HepG2 (cell line): ENCODE measurements around the gene TBC1D16. TPM values are rescaled to one million over a fixed set of nuclear protein-coding genes. Genes with fewer than 3 reads are reported as not detected.

ENCODE experiments used
- BCL6 ChIP-seq: IDR thresholded peaks from 2 replicates; pipeline ENCODE4 v1.6.1; 2016; ENCODE audit warnings: missing genetic modification reagents, missing compliant biosample characterization
- BRD4 ChIP-seq: sonication (generic); formaldehyde crosslinking; IDR thresholded peaks from 2 replicates; pipeline ENCODE4 v1.4.0; 2020; ENCODE audit warnings: missing genetic modification reagents
- CREM ChIP-seq, 2 experiments: sonication (generic) in 1 of 2; formaldehyde crosslinking in 1 of 2; IDR thresholded peaks; 2 replicates each; pipeline versions ENCODE4 v1.4.0 to v1.6.1; 2016 to 2020; ENCODE audit warnings: antibody characterized with exemption in 1 of 2, mild to moderate bottlenecking in 1 of 2, missing genetic modification reagents in 1 of 2
- KDM2A ChIP-seq: sonication (generic); formaldehyde crosslinking; IDR thresholded peaks from 2 replicates; pipeline ENCODE4 v1.4.0; 2020; ENCODE audit warnings: low read depth, missing genetic modification reagents, borderline replicate concordance
- MATR3 ChIP-seq: sonication (generic); formaldehyde crosslinking; IDR thresholded peaks from 2 replicates; pipeline ENCODE4 v1.4.0; 2020; ENCODE audit warnings: missing genetic modification reagents
- MBD4 ChIP-seq: IDR thresholded peaks from 2 replicates; pipeline ENCODE4 v1.6.1; 2012; ENCODE audit warnings: low read length, inconsistent platforms, borderline replicate concordance
- RARA ChIP-seq: IDR thresholded peaks from 2 replicates; pipeline ENCODE4 v1.6.1; 2016; ENCODE audit warnings: missing genetic modification reagents, missing compliant biosample characterization
- RFX1 ChIP-seq: fragments of 450-650 bp; IDR thresholded peaks from 2 replicates; pipeline ENCODE4 v1.6.1; 2017
- TAF1 ChIP-seq: sonication (generic); formaldehyde crosslinking; IDR thresholded peaks from 2 replicates; pipeline ENCODE4 v1.4.0; 2020; ENCODE audit warnings: missing genetic modification reagents
- TRIM24 ChIP-seq: sonication (generic); formaldehyde crosslinking; IDR thresholded peaks from 2 replicates; pipeline ENCODE4 v1.8.0; 2022; ENCODE audit warnings: mild to moderate bottlenecking, missing genetic modification reagents
- ZBTB1 ChIP-seq: sonication (generic); formaldehyde crosslinking; IDR thresholded peaks from 2 replicates; pipeline ENCODE4 v1.4.0; 2020; ENCODE audit warnings: missing genetic modification reagents, borderline replicate concordance
- ZNF232 ChIP-seq: sonication (generic); formaldehyde crosslinking; IDR thresholded peaks from 2 replicates; pipeline ENCODE4 v1.4.0; 2020; ENCODE audit warnings: missing genetic modification reagents, borderline replicate concordance
- ZNF317 ChIP-seq: sonication (generic); formaldehyde crosslinking; IDR thresholded peaks from 2 replicates; pipeline ENCODE4 v1.5.0; 2020; ENCODE audit warnings: mild to moderate bottlenecking, missing genetic modification reagents
- ZNF549 ChIP-seq: sonication (generic); formaldehyde crosslinking; IDR thresholded peaks from 2 replicates; pipeline ENCODE4 v1.5.0; 2020; ENCODE audit warnings: missing genetic modification reagents
- ZNF598 ChIP-seq: sonication (generic); formaldehyde crosslinking; IDR thresholded peaks from 2 replicates; pipeline ENCODE4 v1.5.1; 2020; ENCODE audit warnings: mild to moderate bottlenecking, missing genetic modification reagents, borderline replicate concordance
- ZNF644 ChIP-seq: IDR thresholded peaks from 2 replicates; pipeline ENCODE4 v1.6.1; 2016; ENCODE audit warnings: low read depth
- ZNF674 ChIP-seq: sonication (generic); formaldehyde crosslinking; IDR thresholded peaks from 2 replicates; pipeline ENCODE4 v1.5.0; 2020; ENCODE audit warnings: low read depth, mild to moderate bottlenecking, missing genetic modification reagents
- polyA plus RNA-seq, 8 experiments: library from polyadenylated mRNA; depleted of rRNA in 3 of 8; stranded (reverse) in 7 of 8; unstranded in 1 of 8; fragments of >200 nt; fragmentation: Illumina TruSeq in 4 of 8; extraction: Trizol in 4 of 8; gene quantifications; 2 replicates each; pipeline versions ENCODE4 v1.2.1 to v1.2.3, GENCODE V29; 2011 to 2016; ENCODE audit warnings: low read depth in 4 of 8, missing spikeins in 1 of 8, mixed read lengths in 1 of 8; ENCODE audit not compliant: insufficient read depth in 1 of 8
- total RNA-seq, 5 experiments: library from RNA; depleted of rRNA; stranded (reverse); fragments of >200 nt; fragmentation: Illumina TruSeq; extraction: Trizol; gene quantifications; 2 replicates each; pipeline ENCODE4 v1.2.3, GENCODE V29; 2016; ENCODE audit warnings: low read depth in 1 of 5
- TF ChIP-seq, protein P1 (sequence below): sonication (generic); formaldehyde crosslinking; IDR thresholded peaks from 2 replicates; pipeline ENCODE4 v1.4.0; 2020; ENCODE audit warnings: mild to moderate bottlenecking, missing genetic modification reagents
- TF ChIP-seq, protein P2 (sequence below): sonication (generic); formaldehyde crosslinking; IDR thresholded peaks from 2 replicates; pipeline ENCODE4 v1.4.0; 2020; ENCODE audit warnings: missing genetic modification reagents
- TF ChIP-seq, protein P3 (sequence below): sonication (generic); formaldehyde crosslinking; IDR thresholded peaks from 2 replicates; pipeline ENCODE4 v1.4.0; 2020; ENCODE audit warnings: missing genetic modification reagents

TBC1D16 gene
- total and polyA plus RNA-seq, 2 of the 13 experiments (the other 11 are each of a cell fraction or from before 2014, with no cell fraction given), result 14.9 to 24.9 TPM

DNA sequence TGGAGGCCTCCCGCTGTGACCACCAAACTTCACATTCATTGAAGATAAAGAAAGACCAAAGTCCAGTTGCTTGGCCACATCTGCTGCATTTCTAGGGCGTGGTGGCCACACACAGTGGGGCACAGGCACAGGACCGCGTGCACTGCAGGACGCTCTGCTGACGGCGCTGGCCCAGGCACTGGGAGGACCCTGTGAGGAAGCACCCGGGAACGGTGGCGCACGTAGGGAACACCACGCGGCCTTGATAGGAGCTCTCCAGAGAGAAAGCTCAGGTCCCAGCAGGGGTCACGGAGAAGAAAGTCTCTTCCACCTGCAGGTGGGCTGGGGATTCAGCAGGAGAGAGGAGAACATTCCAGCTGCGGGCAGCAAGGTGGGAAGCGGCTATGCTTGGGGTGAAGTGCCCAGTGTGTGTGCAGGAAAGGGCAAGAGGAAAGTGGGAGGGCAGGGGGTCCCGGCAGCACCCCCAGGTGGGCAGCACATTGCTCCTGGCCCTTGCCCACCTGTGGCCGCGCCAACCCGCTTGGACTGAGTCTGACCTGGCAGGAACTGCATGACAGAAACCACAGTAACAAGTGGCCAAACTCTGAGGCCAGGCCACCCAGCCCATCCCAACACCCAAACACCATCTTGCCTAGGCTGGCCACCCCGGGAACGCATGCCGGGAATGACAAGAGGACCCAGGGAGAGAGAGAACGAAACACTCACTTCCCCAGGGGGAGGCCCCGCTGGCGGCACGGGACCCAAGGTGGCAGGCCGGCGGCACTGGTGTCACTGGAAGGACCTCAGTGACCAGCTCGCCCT is 32.8 kb downstream of the TBC1D16 start (continued):
- TF ChIP-seq, protein P1, sequence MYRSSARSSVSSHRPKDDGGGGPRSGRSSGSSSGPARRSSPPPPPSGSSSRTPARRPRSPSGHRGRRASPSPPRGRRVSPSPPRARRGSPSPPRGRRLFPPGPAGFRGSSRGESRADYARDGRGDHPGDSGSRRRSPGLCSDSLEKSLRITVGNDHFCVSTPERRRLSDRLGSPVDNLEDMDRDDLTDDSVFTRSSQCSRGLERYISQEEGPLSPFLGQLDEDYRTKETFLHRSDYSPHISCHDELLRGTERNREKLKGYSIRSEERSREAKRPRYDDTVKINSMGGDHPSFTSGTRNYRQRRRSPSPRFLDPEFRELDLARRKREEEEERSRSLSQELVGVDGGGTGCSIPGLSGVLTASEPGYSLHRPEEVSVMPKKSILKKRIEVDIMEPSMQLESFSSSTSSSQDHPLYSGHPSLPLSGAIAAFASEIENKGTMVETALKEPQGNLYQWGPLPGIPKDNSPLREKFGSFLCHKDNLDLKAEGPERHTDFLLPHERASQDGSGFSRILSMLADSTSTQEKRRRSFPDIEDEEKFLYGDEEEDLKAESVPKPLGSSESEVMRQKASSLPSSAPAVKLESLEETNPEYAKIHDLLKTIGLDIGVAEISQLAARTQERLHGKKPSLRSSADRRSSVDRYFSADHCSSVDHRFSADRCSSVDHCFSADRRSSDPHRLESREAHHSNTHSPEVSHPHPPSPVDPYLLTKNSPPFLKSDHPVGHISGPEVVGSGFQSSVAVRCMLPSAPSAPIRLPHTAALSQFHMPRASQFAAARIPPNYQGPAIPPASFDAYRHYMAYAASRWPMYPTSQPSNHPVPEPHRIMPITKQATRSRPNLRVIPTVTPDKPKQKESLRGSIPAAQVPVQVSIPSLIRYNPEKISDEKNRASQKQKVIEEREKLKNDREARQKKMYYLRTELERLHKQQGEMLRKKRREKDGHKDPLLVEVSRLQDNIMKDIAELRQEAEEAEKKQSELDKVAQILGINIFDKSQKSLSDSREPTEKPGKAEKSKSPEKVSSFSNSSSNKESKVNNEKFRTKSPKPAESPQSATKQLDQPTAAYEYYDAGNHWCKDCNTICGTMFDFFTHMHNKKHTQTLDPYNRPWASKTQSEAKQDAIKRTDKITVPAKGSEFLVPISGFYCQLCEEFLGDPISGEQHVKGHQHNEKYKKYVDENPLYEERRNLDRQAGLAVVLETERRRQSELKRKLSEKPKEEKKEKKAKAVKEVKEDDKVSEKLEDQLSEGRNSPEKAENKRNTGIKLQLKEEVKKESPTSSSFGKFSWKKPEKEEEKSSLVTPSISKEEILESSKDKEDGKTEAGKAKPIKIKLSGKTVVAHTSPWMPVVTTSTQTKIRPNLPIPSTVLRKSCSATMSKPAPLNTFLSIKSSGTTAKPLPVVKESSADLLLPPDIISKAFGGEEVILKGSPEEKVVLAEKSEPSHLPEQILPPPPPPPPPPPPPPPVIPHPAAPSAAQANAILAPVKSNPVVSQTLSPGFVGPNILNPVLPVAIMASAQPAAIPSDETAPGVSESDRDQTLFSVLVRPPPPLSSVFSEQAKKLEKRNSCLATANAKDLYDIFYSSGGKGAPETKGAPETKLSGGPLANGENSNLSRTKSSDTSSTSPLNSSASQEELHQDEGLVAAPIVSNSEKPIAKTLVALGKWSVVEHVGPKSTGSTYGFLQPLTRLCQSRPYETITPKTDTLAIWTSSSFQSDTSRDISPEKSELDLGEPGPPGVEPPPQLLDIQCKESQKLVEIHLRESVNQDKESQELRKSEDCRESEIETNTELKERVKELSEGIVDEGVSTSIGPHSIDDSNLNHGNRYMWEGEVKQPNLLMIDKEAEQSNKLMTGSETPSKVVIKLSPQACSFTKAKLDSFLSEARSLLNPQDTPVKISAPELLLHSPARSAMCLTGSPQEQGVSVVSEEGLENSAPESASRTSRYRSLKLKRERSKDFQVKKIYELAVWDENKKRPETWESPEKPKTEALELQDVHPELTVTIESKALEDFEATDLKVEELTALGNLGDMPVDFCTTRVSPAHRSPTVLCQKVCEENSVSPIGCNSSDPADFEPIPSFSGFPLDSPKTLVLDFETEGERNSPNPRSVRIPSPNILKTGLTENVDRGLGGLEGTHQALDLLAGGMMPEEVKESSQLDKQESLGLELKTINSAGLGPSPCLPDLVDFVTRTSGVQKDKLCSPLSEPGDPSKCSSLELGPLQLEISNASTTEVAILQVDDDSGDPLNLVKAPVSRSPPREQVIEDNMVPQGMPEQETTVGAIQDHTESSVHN, result no peak; the same call in 1 of the 2 replicates
- TF ChIP-seq CREM (IDR thresholded peaks at IDR 0.05) (no peak), CREM (CRISPR knock-in tag; IDR thresholded peaks at IDR 0.05) (no peak), KDM2A (CRISPR knock-in tag) (peak; percentile 37; the same call in 1 of the 2 replicates), ZNF232 (CRISPR knock-in tag) (no peak), ZNF644 (peak; percentile 18; the same call in 1 of the 2 replicates), ZNF674 (CRISPR knock-in tag) (no peak), ZNF598 (CRISPR knock-in tag) (no peak), BCL6 (0 out of 2 replicates have a peak, but pooled peaks have one; percentile 14), BRD4 (CRISPR knock-in tag) (no peak), ZNF317 (CRISPR knock-in tag) (no peak), ZBTB1 (CRISPR knock-in tag) (no peak), MBD4 (no peak), ZNF549 (CRISPR knock-in tag) (no peak), MATR3 (CRISPR knock-in tag) (no peak), TRIM24 (no peak), RFX1 (no peak), TAF1 (CRISPR knock-in tag) (no peak), RARA (0 out of 2 replicates have a peak, but pooled peaks have one; percentile 10)
- TF ChIP-seq, protein P2, sequence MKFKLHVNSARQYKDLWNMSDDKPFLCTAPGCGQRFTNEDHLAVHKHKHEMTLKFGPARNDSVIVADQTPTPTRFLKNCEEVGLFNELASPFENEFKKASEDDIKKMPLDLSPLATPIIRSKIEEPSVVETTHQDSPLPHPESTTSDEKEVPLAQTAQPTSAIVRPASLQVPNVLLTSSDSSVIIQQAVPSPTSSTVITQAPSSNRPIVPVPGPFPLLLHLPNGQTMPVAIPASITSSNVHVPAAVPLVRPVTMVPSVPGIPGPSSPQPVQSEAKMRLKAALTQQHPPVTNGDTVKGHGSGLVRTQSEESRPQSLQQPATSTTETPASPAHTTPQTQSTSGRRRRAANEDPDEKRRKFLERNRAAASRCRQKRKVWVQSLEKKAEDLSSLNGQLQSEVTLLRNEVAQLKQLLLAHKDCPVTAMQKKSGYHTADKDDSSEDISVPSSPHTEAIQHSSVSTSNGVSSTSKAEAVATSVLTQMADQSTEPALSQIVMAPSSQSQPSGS, result no peak
- TF ChIP-seq, protein P3, sequence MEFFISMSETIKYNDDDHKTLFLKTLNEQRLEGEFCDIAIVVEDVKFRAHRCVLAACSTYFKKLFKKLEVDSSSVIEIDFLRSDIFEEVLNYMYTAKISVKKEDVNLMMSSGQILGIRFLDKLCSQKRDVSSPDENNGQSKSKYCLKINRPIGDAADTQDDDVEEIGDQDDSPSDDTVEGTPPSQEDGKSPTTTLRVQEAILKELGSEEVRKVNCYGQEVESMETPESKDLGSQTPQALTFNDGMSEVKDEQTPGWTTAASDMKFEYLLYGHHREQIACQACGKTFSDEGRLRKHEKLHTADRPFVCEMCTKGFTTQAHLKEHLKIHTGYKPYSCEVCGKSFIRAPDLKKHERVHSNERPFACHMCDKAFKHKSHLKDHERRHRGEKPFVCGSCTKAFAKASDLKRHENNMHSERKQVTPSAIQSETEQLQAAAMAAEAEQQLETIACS (CRISPR knock-in tag), result no peak
